ENCODE results near the gene PCGF3.
"Not testable (repeated sequence)": the region's sequence is repeated elsewhere in the genome, so short reads cannot be mapped to it uniquely, and the experiment has no call there.

Gene PCGF3

GRCh38 chr4:706083-706633 is 526 bp downstream of the PCGF3 start:
- DNase-seq = not testable (repeated sequence)

DNA sequence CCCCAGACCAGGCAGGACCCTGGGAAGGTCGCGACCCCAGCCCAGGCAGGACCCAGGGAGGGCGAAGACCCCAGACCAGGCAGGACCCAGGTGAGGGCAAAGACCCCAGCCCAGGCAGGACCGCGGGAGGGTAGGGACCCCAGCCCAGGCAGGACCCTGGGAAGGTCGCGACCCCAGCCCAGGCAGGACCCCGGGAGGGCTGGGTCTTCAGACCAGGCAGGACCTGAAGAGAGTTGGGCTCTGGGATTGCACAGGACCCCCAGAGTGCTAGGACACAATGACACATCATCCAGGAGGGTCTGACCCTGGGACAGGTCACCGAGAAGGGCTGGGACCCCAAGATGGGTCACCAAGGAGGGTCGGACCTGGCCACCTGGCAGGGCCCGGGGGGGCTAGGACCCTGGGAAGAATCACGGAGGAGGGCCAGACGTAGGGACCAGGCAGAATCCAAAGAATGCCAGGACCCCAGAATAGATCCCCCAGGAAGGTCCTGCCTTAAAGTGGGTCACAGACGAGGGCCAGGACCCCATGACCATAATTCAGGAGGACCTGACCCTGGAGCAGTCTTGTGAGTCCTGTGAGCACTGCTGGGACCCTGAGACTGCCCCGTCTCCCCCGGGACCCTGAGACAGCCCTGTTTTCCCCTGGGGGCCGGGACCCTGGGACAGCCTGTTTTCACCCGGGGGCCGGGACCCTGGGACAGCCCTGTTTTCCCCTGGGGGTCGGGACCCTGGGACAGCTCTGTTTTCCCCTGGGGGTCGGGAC is 1.4 kb downstream of the PCGF3 start:
- DNase-seq = no peak

DNA sequence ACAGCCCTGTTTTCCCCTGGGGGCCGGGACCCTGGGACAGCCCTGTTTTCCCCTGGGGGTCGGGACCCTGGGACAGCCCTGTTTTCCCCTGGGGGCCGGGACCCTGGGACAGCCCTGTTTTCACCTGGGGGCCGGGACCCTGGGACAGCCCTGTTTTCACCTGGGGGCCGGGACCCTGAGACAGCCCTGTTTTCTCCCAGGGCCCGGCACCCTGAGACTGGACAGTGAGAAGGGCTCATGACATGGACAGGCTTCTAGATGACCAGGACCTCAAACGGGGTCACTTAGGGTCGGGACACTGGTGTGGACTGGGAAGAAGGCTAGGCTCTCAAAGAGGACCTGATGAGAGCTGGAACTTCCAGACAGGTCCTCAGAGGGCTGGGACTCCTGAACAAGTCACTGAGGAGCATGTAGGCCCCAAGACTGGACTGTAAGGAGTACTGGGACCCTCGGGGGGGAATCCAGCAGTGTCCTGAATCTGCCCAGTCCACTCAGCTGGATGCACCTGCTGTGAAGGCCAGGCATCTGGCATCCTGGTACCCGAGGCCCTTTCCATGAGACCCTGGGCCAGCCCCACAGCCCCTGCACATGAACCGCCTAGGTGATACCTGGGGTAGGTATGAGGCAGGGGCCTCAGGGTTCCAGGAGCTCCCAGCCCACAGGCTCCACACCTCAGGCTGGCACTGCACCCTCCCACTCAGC is 2.4 kb downstream of the PCGF3 start:
- DNase-seq = no peak

GRCh38 chr4:708631-708933 is 3.0 kb downstream of the PCGF3 start:
- DNase-seq = no peak

GRCh38 chr4:709348-709747 is 3.7 kb downstream of the PCGF3 start:
- no peak for DNase-seq

- DNase-seq = no peak
Measured at GRCh38 chr4:710116-710515, 4.5 kb downstream of the PCGF3 start.

DNA sequence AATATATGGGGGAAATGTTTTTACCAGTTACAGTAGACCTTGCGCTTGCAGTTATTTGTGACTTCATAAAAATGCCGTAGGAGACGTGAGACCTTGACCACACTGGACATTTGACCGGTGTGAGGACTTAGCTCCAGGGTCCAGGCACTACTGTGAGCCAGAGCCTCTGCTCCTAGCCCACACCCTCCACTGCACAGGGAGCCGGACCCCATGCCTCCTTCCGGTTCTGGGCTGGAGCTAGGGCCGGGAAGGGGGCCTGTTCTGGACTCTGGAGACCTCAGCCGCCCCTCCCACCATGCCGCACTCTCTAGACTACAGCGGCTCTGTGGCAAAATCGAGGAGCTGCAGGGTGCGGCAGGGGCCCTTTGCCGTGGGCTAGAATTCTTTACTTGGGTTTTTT is 5.3 kb downstream of the PCGF3 start:
- no peak for DNase-seq

GRCh38 chr4:712093-712492 is 6.5 kb downstream of the PCGF3 start:
- DNase-seq = no peak

GRCh38 chr4:712916-713632 is 7.4 kb downstream of the PCGF3 start:
- no peak for DNase-seq

DNA sequence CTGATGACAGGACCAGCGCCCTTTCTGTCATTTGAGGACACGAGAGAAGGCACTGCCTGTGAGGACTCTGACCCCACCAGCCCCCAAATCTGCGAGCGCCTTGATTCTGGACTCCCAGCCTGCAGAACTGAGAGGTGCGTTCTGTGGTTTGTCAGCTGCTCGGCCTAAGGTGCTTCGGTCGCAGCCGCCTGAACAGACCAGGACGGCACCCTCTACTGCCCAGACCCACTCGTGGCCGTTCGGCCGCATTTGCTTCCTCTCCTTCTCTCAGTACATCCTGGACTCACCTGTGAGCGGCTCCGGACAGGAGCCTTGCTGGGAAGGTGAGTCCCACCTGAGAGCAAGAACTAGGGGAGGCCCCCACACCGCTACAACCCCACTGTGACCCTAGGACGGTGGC is 8.5 kb downstream of the PCGF3 start:
- DNase-seq = no peak

- no peak for DNase-seq
Measured at GRCh38 chr4:717601-718320, 12.1 kb downstream of the PCGF3 start.

DNA sequence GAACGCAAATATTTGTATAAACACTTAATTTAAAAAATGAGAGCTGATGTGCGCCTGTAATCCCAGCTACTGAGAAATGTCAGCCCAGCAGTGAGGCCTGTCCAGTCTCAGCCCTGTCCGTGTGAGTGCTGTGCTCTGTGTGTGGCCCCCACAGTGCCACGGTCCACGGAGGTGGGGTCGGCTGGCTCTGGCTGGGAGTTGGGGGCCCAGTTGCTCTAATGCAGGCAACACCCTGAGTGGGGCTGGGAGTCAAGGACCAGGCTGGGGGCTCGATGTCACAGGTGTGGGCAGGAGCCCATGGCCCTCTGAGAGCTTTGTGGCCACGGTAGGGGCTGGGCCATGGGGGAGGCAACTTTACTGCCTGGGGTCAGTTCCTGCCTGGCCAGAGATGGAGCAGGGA is 12.8 kb downstream of the PCGF3 start:
- no peak for DNase-seq

- no peak for DNase-seq
Measured at GRCh38 chr4:720111-720860, 14.7 kb downstream of the PCGF3 start.

GRCh38 chr4:721261-722168 is 15.9 kb downstream of the PCGF3 start:
- no peak for DNase-seq

- DNase-seq = peak; percentile 11
Measured at GRCh38 chr4:722169-722725, 16.6 kb downstream of the PCGF3 start.

DNA sequence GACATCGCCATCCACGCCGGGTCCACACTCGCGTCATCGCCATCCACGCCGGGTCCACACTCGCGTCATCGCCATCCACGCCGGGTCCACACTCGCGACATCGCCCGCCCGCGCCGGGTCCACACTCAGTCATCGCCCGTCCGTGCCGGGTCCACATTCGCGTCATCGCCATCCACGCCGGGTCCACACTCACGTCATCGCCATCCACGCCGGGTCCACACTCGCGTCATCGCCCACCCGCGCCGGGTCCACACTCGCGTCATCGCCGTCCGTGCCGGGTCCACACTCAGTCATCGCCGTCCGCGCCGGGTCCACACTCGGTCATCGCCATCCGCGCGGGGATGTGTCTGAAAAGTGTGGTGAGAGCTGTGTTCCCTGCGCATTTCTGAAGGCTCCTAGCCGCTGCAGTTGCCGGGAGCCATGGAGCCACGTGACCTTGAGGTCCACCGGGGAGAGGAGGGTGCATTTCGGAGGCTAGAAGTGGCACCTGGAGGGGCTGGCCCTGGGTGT is 17.3 kb downstream of the PCGF3 start:
- no peak for DNase-seq

GRCh38 chr4:723751-724530 is 18.3 kb downstream of the PCGF3 start:
- no peak for DNase-seq

GRCh38 chr4:725391-726234 is 20.0 kb downstream of the PCGF3 start:
- no peak for DNase-seq

DNA sequence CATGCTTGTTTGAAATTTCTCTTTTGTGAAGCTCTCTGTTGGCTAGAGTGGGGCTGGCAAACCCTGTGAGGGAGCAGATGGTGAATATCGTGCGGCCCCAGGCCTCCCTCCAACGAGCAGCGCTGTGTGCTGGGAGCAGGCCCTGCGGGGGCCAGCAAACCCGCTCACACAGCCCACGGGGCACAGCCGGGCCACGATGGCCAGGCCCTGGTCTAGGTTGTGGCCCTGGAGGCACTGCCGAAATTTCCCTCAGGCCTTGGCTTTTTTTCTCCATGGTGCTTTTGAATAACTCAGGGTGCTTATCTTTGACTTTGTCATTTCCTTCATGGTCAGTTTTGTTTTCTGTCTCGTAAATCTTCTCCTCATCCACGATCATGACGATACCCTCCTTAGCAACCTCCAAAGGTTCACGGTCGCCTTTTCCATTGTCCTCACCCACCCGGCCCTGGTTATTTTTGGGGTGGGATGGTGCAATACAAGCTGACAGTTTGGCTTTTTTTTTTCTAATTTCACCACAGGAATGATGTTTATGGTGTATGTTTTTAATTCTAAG is 20.7 kb downstream of the PCGF3 start:
- no peak for DNase-seq
